ENCODE data around the gene CENPT. TPM values are rescaled to one million over a fixed set of nuclear protein-coding genes. Genes with fewer than 3 reads are reported as not detected.

Gene CENPT
- total RNA-seq, 2 donors from 2014 or later = 49.5 to 86.4 TPM

- Mint-ChIP-seq H3K27ac (peak overlapping the region; percentile 86 to 99), H3K9me3 (no peaks in the 10 kb centered on the region), H3K36me3 (peaks cover 11 to 23% of the 10 kb centered on the region in 2 donors)
- DNase-seq (ENCODE audit: low spot score in 2 of 2) = no peak
- ATAC-seq = no peak
These were observed 40.3 kb downstream of the CENPT start for GRCh38 chr16:67807148-67807682.

DNA sequence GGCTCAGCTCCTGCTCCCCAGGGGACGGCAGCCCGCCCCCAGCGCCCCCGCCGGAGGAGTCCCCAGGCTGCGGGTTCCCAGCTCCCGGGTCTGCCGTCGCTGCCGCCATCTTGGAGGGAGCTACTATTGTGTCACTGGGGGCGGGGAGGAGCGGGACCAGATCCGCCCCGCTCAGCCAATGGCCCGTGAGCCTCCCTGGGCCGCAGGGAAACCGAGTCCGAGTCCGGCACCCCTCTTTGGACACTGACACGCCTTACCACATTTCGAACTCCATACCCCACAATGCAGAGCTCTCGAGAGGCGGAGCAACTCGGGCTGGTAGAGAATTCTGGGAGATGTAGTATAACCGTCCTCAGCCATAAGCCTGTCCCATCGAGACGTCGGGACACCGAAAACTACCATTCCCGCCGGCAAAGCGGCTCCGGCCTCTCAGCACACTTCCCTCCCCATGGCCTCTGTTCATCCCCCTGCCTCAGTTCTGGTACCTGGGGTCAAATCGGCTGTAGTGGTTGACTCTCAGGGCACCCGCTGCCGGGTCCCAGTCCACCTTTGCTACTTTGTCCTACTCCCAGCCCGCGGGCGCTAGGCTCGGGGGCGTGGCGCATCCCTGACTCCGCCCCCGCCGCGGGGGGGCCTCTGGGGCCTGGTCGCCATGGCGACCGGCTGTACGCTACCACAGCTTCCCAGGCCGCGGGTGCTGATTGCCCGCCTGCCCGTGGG, 40.9 kb downstream of the CENPT start, which contains the start of the genes RANBP10 and TSNAXIP1:
TSS of gene RANBP10 (minus strand) at position 133 of the 720 bp plus-strand sequence. CDS start at position 109, 24 bp downstream.
TSS of gene TSNAXIP1 (plus strand) at position 462 of the 720 bp plus-strand sequence. CDS start 261 bp downstream, outside the sequence.
- DNase-seq (ENCODE audit: low spot score in 2 of 2) (peak; percentile 94 to 96), ATAC-seq (peak; percentile 93 to 95)
- peaks cover 11 to 24% of the 10 kb centered on the region in 2 donors for H3K36me3 Mint-ChIP-seq

GRCh38 chr16:67805718-67806427, 41.6 kb downstream of the CENPT start:
- peak in 1 of 2 donors; percentile 21 for DNase-seq (ENCODE audit: low spot score in 2 of 2)
- Mint-ChIP-seq H3K27ac (peak overlapping the region; percentile 55 to 86), H3K36me3 (peaks cover 11 to 24% of the 10 kb centered on the region in 2 donors), H3K9me3 (no peaks in the 10 kb centered on the region)
- no peak for ATAC-seq

More for the DNA sequence above, 40.9 kb downstream of the CENPT start, which contains the start of the genes RANBP10 and TSNAXIP1:
- no peaks in the 10 kb centered on the region for H3K9me3 Mint-ChIP-seq
- peak within 1 kb of the TSS; percentile 86 to 99 for H3K27ac Mint-ChIP-seq

GRCh38 chr16:67804853-67805542, 42.5 kb downstream of the CENPT start:
- DNase-seq (ENCODE audit: low spot score in 2 of 2) (no peak), ATAC-seq (no peak)
- peaks cover 11 to 33% of the 10 kb centered on the region in 2 donors for H3K36me3 Mint-ChIP-seq
- peak overlapping the region; percentile 13 to 86 for H3K27ac Mint-ChIP-seq
- no peaks in the 10 kb centered on the region for H3K9me3 Mint-ChIP-seq

- no peaks in the 10 kb centered on the region for H3K9me3 Mint-ChIP-seq
- no peak for ATAC-seq
- no peak for DNase-seq (ENCODE audit: low spot score in 2 of 2)
- peaks cover 11 to 39% of the 10 kb centered on the region in 2 donors for H3K36me3 Mint-ChIP-seq
- peak overlapping the region in 1 of 2 donors; percentile 86 for H3K27ac Mint-ChIP-seq
These were observed 43.6 kb downstream of the CENPT start for GRCh38 chr16:67803894-67804293.

GRCh38 chr16:67801883-67802282, 45.6 kb downstream of the CENPT start:
- Mint-ChIP-seq H3K27ac (peak overlapping the region; percentile 42 to 93), H3K36me3 (peaks cover 11 to 39% of the 10 kb centered on the region in 2 donors)
- no peak for ATAC-seq

DNA sequence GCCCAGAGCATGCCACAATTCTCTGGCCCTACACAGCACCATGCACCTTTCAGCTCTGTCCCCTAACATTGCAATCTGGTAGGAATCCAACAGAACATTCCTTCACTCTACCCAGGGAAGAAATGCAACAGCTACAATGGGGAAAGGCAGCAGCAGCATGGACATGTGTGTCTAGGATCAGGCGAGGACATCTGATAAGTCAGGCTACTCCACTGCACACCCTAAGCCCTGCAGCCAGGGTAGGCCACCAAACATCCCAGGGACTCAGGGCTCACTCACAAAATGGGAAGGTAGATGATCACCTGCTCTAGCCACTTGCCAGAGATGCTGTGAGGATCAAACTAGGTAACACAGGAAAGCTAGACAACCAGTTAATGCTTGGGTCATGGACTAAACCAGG, 46.3 kb downstream of the CENPT start:
- no peak for ATAC-seq

More at GRCh38 chr16:67801883-67802282, 45.6 kb downstream of the CENPT start:
- no peaks in the 10 kb centered on the region for H3K9me3 Mint-ChIP-seq
- DNase-seq (ENCODE audit: low spot score in 2 of 2) = peak in 1 of 2 donors; percentile 12

DNA sequence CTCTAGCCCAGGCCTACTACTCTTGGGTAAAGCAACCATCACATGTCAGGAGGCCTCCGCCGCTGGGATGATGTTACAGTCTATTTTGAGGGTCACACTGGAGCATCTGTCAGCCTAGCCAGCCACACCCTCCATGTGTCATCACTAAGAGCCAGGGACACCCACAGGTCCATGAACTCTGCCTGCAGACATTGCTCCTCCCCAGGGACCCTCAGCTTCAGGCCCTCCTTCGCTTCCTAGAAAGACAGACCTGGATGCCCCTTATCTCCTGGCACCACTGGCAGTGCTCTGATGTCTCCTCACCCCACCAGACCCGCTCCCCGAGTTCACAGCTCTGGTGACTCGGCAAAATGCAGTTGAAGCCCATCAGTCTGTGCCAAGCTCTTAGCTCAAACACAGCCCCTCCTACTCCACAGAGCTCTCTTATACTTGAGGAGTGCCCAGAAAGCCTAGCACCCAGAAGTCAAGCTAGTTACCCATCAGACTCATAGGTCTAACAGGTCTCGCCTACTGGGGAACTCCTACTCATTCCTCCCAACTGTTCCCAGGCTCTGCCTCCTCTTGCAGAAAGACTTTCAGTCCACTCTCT, 47.1 kb downstream of the CENPT start:
- H3K36me3 Mint-ChIP-seq = peaks cover 11 to 39% of the 10 kb centered on the region in 2 donors
- ATAC-seq = no peak
- no peaks in the 10 kb centered on the region for H3K9me3 Mint-ChIP-seq
- no peak for DNase-seq (ENCODE audit: low spot score in 2 of 2)
- peak overlapping the region; percentile 42 to 46 for H3K27ac Mint-ChIP-seq

More for the DNA sequence above, 46.3 kb downstream of the CENPT start:
- no peak for DNase-seq (ENCODE audit: low spot score in 2 of 2)
- Mint-ChIP-seq H3K27ac (peak overlapping the region; percentile 42 to 93), H3K36me3 (peaks cover 11 to 39% of the 10 kb centered on the region in 2 donors), H3K9me3 (no peaks in the 10 kb centered on the region)

GRCh38 chr16:67796099-67796718, 51.3 kb downstream of the CENPT start:
- no peaks in the 10 kb centered on the region for H3K9me3 Mint-ChIP-seq
- ATAC-seq (no peak), DNase-seq (ENCODE audit: low spot score in 2 of 2) (no peak)
- H3K36me3 Mint-ChIP-seq = peaks cover 0 to 16% of the 10 kb centered on the region in 2 donors
- H3K27ac Mint-ChIP-seq = no peak overlapping the region

DNA sequence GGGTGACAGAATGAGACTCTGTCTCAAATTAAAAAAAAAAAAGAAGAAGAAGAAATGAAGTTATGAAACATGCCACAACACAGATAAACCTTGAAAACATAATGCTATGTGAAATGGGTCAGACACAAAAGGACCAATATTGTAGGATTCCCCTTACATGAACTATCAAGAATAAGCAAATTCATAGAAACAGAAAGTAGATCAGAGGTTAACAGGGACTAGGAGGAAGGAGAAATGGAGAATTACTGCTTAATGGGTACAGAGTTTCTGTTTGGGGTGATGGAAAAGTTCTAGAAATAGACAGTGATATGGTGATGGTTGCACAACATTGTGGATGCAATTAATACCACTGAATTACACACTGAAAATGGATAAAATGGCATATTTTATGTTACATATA, 57.4 kb downstream of the CENPT start:
- no peak for DNase-seq (ENCODE audit: low spot score in 2 of 2)
- Mint-ChIP-seq H3K36me3 (no peaks in the 10 kb centered on the region), H3K9me3 (no peaks in the 10 kb centered on the region), H3K27ac (peak overlapping the region in 1 of 2 donors; percentile 62)
- no peak for ATAC-seq

- no peak for ATAC-seq
- H3K9me3 Mint-ChIP-seq = no peaks in the 10 kb centered on the region
- H3K27ac Mint-ChIP-seq = peak overlapping the region in 1 of 2 donors; percentile 22
- H3K36me3 Mint-ChIP-seq = peaks cover 4 to 13% of the 10 kb centered on the region in 2 donors
- no peak for DNase-seq (ENCODE audit: low spot score in 2 of 2)
These were observed 61.0 kb downstream of the CENPT start for GRCh38 chr16:67786491-67786890.

- ATAC-seq (no peak), DNase-seq (ENCODE audit: low spot score in 2 of 2) (no peak)
- Mint-ChIP-seq H3K9me3 (no peaks in the 10 kb centered on the region), H3K27ac (no peak overlapping the region), H3K36me3 (peaks cover 4 to 19% of the 10 kb centered on the region in 2 donors)
These were observed 64.2 kb downstream of the CENPT start for GRCh38 chr16:67783353-67783725.

DNA sequence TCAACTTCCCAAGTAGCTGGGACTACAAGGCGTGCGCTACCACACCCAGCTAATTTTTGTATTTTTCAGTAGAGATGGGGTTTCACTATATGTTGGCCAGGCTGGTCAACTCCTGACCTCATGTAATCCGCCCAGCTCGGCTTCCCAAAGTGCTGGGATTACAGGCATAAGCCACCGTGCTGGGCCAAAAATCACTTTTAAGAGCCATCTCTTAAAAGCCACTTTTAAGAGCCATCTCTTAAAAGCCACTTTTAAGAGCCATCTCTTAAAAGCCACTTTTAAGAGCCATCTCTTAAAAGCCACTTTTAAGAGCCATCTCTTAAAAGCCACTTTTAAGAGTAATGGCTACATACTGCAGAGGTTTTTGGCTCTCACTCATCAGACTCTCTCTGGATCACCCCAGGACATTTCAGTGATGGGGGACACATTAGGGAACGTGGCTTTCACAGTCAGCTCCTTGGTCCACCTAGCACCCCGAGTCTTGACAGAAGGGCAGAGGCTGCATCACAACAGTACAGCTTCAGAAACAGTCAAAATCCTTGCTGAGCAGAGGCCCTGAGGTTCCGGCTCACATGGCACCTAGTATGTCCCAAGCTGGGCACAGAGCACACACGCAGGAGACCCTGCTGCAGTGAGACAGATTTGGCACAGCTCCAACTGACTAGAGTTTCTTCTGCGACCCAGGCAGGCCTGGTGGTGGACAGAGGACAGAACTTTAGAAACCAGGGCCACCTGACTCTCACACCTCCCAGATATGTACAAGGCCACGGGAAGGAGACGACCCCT, 64.7 kb downstream of the CENPT start:
- no peaks in the 10 kb centered on the region for H3K9me3 Mint-ChIP-seq
- ATAC-seq (no peak), DNase-seq (ENCODE audit: low spot score in 2 of 2) (no peak)
- peaks cover 4 to 19% of the 10 kb centered on the region in 2 donors for H3K36me3 Mint-ChIP-seq
- no peak overlapping the region for H3K27ac Mint-ChIP-seq

- ATAC-seq = peak; percentile 63 to 64
- H3K36me3 Mint-ChIP-seq = peaks cover 4 to 19% of the 10 kb centered on the region in 2 donors
These were observed 66.0 kb downstream of the CENPT start for GRCh38 chr16:67781565-67781921.

More at GRCh38 chr16:67781565-67781921, 66.0 kb downstream of the CENPT start:
- DNase-seq (ENCODE audit: low spot score in 2 of 2) = no peak
- H3K27ac Mint-ChIP-seq = peak overlapping the region; percentile 74 to 77
- no peaks in the 10 kb centered on the region for H3K9me3 Mint-ChIP-seq
